Vagina (tissue), 2 donors: ENCODE measurements around the gene PTGER2.

Experiments used
- CTCF ChIP-seq, 3 experiments: fragments of 450-650 bp in 2 of 3; fragments of 200-600 bp in 1 of 3; sonication (generic) in 1 of 3; IDR thresholded peaks; one replicate each; pipeline ENCODE4 v1.5.1; 2017 to 2019; ENCODE audit warnings: antibody characterized with exemption in 3 of 3, mild to moderate bottlenecking in 2 of 3, moderate library complexity in 2 of 3
- POLR2A ChIP-seq, 2 donors: fragments of 450-650 bp; IDR thresholded peaks; one replicate each; pipeline ENCODE4 v1.6.1; 2017; ENCODE audit warnings: antibody characterized with exemption in 2 of 2, mild to moderate bottlenecking in 2 of 2, moderate library complexity in 2 of 2
- POLR2AphosphoS5 ChIP-seq, 2 donors: sonication (generic); formaldehyde crosslinking; IDR thresholded peaks; one replicate each; pipeline ENCODE4 v1.9.0; 2017; ENCODE audit warnings: antibody characterized with exemption in 2 of 2, mild to moderate bottlenecking in 2 of 2, low read depth in 1 of 2; ENCODE audit not compliant: insufficient read depth in 1 of 2

DNA sequence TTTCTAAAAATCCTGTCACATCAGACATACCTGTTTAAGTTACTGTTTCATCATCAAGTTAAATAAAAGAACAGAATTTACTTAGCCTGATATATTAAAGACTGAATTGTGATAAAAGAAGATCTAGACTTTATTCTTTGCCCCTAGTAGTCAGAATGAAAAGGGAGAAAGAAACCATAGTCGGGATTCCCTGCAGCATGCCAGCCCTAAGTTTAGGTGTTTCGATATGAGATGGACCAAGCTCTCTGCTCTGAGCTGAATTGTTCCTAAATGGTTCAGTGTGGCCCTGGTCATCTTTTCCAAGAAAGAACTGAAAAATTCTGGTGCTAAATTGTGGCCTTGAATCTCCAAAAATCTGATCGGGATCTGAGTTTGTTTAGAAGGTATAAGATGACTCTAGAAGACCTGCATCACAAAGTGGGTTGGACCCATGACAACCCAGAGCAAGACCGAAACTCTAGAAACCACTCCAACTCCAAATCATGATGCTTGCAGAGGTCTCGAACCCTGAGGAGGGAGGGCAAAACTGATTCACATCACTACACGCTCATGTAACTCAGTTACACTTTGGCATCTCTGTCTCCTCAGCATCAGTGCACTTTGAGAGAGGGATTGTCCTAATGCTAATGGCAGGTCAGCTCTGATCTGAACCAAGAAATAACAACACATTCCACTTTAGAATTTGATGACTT is 15.7 kb downstream of the PTGER2 start:
- TF ChIP-seq CTCF (IDR thresholded peaks at IDR 0.05) (no peak), POLR2AphosphoS5 (IDR thresholded peaks at IDR 0.05; ENCODE audit: insufficient read depth in 1 of 2, low read depth in 1 of 2) (no peak), POLR2A (IDR thresholded peaks at IDR 0.05) (no peak)
